HG03060 (cell line): ENCODE results near the gene OR2C1.
A peak's percentile ranks its signal among the peaks of the same experiment; 100 is the strongest.

Experiments used
- ATAC-seq: cut with Tn5 transposase; IDR thresholded peaks from one replicate; pipeline ENCODE4 v1.9.1; 2021; ENCODE audit warnings: low read depth, moderate number of reproducible peaks; ENCODE audit not compliant: unreplicated experiment

Gene OR2C1

DNA sequence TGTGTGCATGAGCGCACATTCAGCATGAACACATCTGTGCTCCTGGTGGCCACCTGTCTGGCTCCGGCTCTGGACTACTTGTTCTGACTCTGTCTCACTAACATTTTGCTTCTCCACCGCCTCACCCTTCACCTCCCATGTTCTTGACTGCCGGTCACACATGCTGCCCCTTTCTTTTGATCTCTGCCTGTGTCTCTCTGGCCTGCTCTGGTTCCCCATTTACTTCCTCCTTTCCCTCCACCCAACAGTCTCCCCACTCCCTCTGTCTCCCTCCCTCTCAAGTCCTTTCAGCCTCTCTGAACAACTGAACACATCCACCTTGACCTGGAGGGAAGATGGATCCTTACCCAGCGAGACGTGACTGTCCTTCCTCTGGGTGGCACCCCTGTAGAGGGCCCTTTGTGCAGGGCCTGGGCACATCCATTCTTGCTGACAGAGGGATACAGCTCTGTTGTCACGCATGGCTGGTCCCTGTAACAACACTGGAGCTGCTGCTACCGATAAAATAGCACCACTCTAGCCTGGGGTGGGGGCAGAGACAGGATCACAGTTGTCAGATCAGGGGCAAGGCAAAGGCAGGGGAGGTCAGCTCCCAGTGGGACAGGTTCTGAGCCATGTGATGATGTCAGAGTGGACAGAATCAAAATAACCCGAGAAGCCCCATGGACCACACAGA is 34.1 kb downstream of the OR2C1 start:
- no peak for ATAC-seq

DNA sequence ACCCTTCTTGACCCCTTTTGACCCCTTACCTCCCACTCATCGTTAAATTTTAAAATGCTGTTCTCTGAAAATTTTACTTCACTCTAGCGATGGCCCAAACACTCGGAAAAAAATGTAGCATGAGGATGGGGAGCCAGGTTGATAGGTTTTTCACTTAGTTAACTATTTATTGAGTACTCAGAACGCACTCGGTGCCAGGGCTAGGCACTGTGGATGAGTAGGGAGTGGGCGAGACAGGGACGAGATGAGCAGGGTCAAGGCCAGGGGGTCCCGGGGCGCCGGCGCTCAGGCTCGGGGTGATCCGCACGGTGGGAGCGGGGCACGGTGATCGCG is 44.7 kb downstream of the OR2C1 start:
- ATAC-seq: no peak

DNA sequence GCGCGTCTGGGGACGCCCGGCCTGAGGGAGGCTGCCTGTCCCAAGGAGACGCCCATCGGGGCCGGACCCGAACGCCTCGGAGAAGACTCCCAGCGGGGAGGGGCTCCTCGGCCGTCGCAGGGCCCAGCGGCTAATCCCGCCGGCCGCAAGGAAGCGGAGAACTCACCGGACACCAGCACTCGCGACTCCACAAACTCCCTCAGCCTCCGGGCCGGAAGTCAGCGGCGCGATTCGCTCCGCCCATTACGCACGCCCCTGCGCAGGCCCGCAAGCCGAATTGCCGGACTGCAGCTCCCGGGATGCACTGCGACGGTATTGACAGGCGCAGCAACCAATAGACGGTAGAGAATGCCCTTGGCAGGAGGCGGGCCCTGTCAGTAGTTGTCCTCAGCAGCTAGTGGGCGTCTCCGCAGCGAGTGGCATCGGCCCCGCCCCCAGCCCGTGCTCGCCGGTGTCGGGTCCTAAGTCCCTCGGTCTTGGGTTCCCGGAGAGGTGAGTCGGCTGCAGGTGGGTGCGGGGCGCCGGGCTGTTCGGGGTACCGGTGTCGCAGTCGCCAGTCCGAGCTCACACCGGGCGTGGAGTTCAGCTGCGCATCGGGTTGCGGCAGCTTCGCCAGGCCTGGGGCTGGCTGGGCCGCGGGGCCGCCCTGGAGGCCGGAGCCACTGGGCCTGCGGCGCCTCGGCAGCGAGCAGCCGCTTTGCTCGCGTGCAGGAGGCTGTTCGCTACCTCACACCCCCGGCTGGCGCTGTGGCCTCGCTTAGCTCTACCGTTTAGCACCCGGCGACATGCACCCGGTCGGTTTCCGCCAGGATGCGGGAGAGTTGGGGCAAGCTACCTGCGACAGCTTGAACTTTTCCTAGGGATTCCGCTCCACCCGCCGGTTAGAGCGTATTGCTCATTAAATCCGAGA is 45.3 kb downstream of the OR2C1 start, which contains the start of the genes ZNF174 and ZSCAN32:
ZNF174 (plus strand) TSS at position 437 of the 910 bp plus-strand sequence. CDS start 790 bp downstream, outside the sequence.
ZSCAN32 (minus strand) TSS at position 226 of the 910 bp plus-strand sequence. CDS start 3,447 bp downstream, outside the sequence.
- ATAC-seq: peak; percentile 96

DNA sequence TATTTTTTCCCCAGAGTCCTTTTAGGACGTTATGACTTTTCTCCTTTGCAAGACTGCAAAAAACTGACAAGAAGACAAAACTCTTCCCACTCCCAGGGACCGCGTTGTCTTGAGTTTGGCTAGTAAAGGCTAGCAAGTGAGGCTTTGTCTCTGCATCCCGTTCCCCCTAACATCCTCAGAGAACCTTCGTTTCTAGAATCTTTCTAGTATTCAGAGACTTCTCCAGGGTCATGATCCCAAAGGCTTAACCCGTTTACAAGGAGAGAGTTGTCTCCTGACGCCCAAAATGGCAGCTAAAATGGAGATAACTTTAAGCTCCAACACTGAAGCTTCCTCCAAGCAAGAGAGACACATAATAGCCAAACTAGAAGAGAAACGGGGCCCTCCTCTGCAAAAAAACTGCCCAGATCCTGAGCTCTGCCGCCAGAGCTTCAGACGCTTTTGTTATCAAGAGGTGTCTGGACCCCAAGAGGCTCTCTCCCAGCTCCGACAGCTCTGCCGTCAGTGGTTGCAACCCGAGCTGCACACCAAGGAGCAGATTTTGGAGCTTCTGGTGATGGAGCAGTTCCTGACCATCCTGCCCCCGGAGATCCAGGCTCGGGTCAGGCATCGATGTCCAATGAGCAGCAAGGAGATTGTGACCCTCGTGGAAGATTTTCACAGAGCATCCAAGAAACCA is 46.2 kb downstream of the OR2C1 start:
- ATAC-seq: no peak
